Inferior parietal cortex (tissue), 1 donor: Measurements from ENCODE around the gene CDKAL1.
"Not testable (repeated sequence)": the region's sequence is repeated elsewhere in the genome, so short reads cannot be mapped to it uniquely, and the experiment has no call there.

ENCODE experiments used
- DNase-seq: peaks from one replicate; pipeline ENCODE4 v3.0.0-alpha.2; 2016; ENCODE audit errors: extremely low spot score

Gene CDKAL1

GRCh38 chr6:20744911-20745557, 210.8 kb downstream of the CDKAL1 start:
- no peak for DNase-seq

GRCh38 chr6:20746024-20746423, 211.8 kb downstream of the CDKAL1 start:
- no peak for DNase-seq

GRCh38 chr6:20746805-20747558, 212.7 kb downstream of the CDKAL1 start:
- no peak for DNase-seq

GRCh38 chr6:20747991-20748390, 213.7 kb downstream of the CDKAL1 start:
- no peak for DNase-seq

GRCh38 chr6:20751293-20751935, 217.2 kb downstream of the CDKAL1 start:
- no peak for DNase-seq

- no peak for DNase-seq
These were observed 221.4 kb downstream of the CDKAL1 start for GRCh38 chr6:20755631-20756030.

- DNase-seq = not testable (repeated sequence)
These were observed 222.4 kb downstream of the CDKAL1 start for GRCh38 chr6:20756584-20757147.

- DNase-seq = no peak
These were observed 223.5 kb downstream of the CDKAL1 start for GRCh38 chr6:20757761-20758160.

GRCh38 chr6:20763296-20763695, 229.0 kb downstream of the CDKAL1 start:
- no peak for DNase-seq

- no peak for DNase-seq
These were observed 235.4 kb downstream of the CDKAL1 start for GRCh38 chr6:20769631-20770030.

- DNase-seq = no peak
These were observed 236.5 kb downstream of the CDKAL1 start for GRCh38 chr6:20770773-20771172.

- no peak for DNase-seq
These were observed 237.2 kb downstream of the CDKAL1 start for GRCh38 chr6:20771409-20771808.

- no peak for DNase-seq
These were observed 239.6 kb downstream of the CDKAL1 start for GRCh38 chr6:20773822-20774221.

GRCh38 chr6:20775981-20776380, 241.7 kb downstream of the CDKAL1 start:
- DNase-seq = no peak

GRCh38 chr6:20777801-20778200, 243.5 kb downstream of the CDKAL1 start:
- no peak for DNase-seq

- no peak for DNase-seq
These were observed 244.2 kb downstream of the CDKAL1 start for GRCh38 chr6:20778459-20778858.

- DNase-seq = no peak
These were observed 244.7 kb downstream of the CDKAL1 start for GRCh38 chr6:20778912-20779311.

- DNase-seq = no peak
These were observed 254.9 kb downstream of the CDKAL1 start for GRCh38 chr6:20789162-20789561.

- no peak for DNase-seq
These were observed 256.0 kb downstream of the CDKAL1 start for GRCh38 chr6:20790032-20790791.

- DNase-seq = no peak
These were observed 256.8 kb downstream of the CDKAL1 start for GRCh38 chr6:20791074-20791473.

GRCh38 chr6:20791944-20792343, 257.7 kb downstream of the CDKAL1 start:
- DNase-seq = no peak

- DNase-seq = no peak
These were observed 258.9 kb downstream of the CDKAL1 start for GRCh38 chr6:20793174-20793573.
